ENCODE results near the gene NLRP11. TPM values are rescaled to one million over a fixed set of nuclear protein-coding genes. Genes with fewer than 3 reads are reported as not detected.
A peak's percentile ranks its signal among the peaks of the same experiment; 100 is the strongest.

NLRP11 gene
- 4.1 and 5.1 TPM in 2 replicates for total RNA-seq (2014; rRNA removed; shearing (Covaris generic))

- DNase-seq (ENCODE audit: low read depth) = no peak
Observed at GRCh38 chr19:55831846-55832245, at the start of gene NLRP11. Gene NLRP11 (minus strand): TSS chr19:55831999. CDS start chr19:55818174, 13,825 bp downstream.

- DNase-seq (ENCODE audit: low read depth) = no peak
Observed at GRCh38 chr19:55877211-55877610, 45.4 kb upstream of the NLRP11 start.

- no peak for DNase-seq (ENCODE audit: low read depth)
Observed at GRCh38 chr19:55870736-55871135, 38.9 kb upstream of the NLRP11 start.

GRCh38 chr19:55867101-55867500 is 35.3 kb upstream of the NLRP11 start:
- no peak for DNase-seq (ENCODE audit: low read depth)

DNA sequence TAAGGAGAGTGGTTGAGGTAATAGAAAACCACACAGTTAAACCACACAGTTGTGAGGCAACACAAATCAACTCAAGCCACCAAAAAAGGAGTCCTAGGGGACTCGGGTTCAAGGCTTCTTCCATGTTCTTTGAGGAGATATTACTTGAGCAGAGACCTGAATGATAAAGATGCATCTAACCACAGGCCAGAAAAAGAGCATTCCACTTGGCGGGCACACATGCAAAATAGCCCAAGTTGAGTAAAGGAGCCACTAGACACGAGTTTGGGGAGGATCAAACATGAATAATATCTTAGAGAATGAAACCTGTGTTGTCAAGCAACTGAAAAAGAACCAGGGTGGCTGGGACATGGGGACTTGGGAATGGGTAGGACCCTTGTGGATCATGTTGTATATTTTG is 34.7 kb upstream of the NLRP11 start:
- DNase-seq (ENCODE audit: low read depth) = no peak

- DNase-seq (ENCODE audit: low read depth) = no peak
Observed at GRCh38 chr19:55858969-55859368, 27.2 kb upstream of the NLRP11 start.

DNA sequence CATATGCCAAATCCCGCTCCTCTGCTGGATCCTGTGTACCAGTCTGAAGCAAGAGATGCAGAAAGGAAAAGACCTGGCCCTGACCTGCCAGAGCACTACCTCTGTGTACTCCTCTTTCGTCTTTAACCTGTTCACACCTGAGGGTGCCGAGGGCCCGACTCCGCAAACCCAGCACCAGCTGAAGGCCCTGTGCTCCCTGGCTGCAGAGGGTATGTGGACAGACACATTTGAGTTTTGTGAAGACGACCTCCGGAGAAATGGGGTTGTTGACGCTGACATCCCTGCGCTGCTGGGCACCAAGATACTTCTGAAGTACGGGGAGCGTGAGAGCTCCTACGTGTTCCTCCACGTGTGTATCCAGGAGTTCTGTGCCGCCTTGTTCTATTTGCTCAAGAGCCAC is 26.6 kb upstream of the NLRP11 start:
- DNase-seq (ENCODE audit: low read depth) = no peak

DNA sequence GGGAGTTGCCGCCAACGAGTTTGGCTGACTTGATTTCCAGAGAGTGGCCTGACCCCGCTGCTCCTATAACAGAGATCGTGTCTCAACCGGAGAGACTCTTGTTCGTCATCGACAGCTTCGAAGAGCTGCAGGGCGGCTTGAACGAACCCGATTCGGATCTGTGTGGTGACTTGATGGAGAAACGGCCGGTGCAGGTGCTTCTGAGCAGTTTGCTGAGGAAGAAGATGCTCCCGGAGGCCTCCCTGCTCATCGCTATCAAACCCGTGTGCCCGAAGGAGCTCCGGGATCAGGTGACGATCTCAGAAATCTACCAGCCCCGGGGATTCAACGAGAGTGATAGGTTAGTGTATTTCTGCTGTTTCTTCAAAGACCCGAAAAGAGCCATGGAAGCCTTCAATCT is 26.2 kb upstream of the NLRP11 start:
- DNase-seq (ENCODE audit: low read depth) = no peak

DNA sequence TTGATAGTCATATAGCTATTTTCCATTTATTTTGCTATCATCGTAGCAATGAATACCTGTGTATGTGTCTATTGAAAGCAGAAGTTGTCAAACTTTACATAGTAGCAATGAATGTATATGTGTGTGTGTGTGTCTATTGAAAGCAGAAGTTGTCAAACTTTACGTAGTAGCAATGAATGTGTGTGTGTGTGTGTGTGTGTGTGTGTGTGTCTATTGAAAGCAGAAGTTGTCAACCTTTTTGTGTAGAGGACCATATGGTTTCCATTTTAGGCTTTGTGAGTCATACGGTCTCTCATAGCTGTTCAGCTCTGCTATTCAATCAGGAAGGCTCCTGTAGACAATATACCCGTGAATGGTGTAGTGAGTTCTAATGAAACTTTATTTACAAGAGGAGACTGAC is 25.4 kb upstream of the NLRP11 start:
- DNase-seq (ENCODE audit: low read depth) = no peak

- DNase-seq (ENCODE audit: low read depth) = no peak
Observed at GRCh38 chr19:55855160-55855559, 23.4 kb upstream of the NLRP11 start.

DNA sequence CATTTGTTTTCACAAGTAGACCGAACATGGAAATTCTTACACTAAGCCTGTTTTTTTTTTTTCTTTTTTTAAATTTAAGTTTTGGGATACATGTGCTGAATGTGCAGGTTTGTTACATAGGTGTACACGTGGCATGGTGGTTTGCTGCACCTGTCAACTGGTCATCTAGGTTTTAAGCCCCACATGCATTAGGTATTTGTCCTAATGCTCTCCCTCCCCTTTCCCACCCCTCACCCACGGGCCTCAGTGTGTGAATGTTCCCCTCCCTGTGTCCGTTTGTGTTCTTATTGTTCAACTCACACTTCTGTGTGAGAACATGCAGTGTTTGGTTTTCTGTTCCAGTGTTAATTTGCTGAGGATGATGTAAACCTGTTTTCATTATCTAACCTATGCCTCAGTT is 7.1 kb upstream of the NLRP11 start:
- no peak for DNase-seq (ENCODE audit: low read depth)

- no peak for DNase-seq (ENCODE audit: low read depth)
Observed at GRCh38 chr19:55838251-55838650, 6.5 kb upstream of the NLRP11 start.

DNA sequence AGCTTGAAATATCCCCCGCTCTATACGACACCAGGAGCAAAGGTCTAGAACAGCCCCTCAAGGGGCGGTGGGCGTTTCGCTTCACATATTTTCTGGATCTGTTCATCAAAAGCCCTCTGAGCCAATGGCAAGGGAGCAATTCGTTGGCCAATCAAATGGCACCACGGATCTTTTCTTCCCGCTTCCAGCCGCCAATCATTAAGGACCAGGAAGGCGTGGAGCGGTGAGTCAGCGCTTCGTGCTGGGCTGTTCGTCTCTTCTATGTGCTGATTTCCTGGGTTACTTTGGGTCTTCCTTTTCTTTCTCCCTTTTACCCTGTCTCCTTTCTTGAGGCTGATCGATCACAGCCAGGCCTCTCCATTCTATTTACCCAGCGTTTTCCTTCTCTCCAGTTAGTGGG is 4.5 kb upstream of the NLRP11 start, which contains the start of gene NLRP4:
Gene NLRP4 (plus strand): TSS at position 201 of the 400 bp plus-strand sequence. CDS start 15,541 bp downstream, outside the sequence.
- peak; percentile 75 for DNase-seq (ENCODE audit: low read depth)

DNA sequence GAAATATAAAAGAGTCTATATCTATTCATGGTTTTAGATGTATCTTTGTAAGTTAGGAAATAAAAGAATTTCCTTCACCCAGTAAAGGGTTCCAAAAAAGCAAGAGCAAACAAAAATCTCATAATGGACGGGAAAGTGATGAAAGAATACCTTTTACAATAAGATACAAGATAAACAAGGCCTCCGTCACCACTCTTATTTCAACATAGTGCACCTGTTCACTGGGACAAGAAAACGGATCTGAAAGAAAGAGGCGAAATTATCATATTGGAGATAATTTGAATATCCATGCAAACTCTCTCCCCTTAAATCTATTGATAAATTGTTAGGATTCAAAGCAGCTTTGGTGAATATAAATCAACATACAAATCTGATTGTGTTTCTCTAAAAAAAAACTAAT is 877 bp upstream of the NLRP11 start:
- DNase-seq (ENCODE audit: low read depth) = no peak

DNA sequence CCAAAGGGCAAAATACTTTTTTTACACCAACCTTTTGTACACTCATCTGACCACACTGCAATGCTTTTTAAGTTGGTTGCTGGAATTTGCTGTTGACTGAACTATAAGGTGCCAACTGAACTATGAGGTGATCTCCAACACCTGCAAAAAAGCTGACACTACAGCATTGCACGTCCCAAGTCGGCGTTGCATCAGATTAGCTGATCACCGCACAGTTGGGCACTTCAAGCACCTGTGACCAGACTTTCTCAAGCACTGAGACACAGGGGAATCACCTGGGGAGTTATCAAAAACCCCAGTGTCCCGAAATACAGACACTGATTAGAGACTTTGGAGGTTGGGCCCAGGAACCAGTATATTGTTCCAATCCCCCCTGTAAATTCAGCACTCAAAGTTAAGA is 1.1 kb downstream of the NLRP11 start:
- DNase-seq (ENCODE audit: low read depth) = no peak

GRCh38 chr19:55820037-55820436 is 11.8 kb downstream of the NLRP11 start:
- DNase-seq (ENCODE audit: low read depth) = no peak

GRCh38 chr19:55813906-55814305 is 17.9 kb downstream of the NLRP11 start:
- DNase-seq (ENCODE audit: low read depth) = no peak

GRCh38 chr19:55812449-55812848 is 19.4 kb downstream of the NLRP11 start:
- DNase-seq (ENCODE audit: low read depth) = no peak

GRCh38 chr19:55811340-55811739 is 20.5 kb downstream of the NLRP11 start:
- no peak for DNase-seq (ENCODE audit: low read depth)

DNA sequence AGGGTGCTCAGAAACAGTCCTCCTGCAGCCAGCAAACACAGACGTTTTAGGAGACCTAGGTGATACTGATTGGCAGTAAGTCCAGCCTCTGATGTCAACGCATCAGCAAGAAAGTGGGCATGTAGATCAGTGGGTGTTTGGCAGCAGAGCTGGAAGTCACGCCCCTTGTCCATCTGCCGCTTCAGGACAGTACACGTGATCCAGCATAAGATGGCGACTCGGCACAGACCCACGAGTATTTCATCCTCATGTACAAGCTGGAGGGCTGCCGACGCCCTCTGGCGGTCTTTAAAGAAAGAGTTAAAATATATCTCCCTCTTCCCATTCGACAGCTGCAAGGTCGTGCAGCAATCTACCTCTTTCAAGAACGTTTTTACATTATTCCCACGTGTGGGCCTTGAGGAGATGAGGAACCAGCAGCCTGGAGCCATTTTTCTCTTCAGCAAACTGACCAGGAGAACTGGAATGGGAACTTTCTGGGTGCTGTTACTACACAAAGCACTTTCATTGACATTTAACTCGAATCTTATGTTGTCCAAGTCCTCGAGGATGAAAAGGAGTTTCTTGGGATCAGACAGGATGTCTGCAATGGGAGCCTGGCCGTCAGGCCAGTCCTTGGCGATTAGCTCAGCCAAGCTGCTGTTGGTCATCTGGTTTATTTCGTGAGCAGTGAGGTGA is 22.3 kb downstream of the NLRP11 start:
- peak; percentile 97 for DNase-seq (ENCODE audit: low read depth)

DNA sequence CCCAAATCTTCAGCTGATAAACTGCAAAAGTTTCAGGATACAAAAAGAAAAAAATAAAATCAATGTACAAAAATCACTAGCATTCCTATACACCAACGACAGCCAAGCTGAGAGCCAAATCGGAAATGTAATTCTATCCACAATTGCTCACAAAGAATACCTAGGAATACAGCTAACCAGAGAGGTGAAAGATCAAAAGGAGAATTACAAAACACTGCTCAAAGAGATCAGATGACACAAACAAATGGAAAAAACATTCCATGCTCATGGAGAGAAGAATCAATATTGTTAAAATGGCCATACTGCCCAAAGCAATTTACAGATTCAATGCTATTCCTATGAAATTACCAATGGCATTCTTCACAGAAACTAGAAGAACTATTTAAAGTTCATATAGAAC is 29.5 kb downstream of the NLRP11 start:
- DNase-seq (ENCODE audit: low read depth) = no peak

- no peak for DNase-seq (ENCODE audit: low read depth)
Observed at GRCh38 chr19:55801416-55801815, 30.4 kb downstream of the NLRP11 start.

GRCh38 chr19:55795021-55795420 is 36.8 kb downstream of the NLRP11 start:
- DNase-seq (ENCODE audit: low read depth) = no peak

DNA sequence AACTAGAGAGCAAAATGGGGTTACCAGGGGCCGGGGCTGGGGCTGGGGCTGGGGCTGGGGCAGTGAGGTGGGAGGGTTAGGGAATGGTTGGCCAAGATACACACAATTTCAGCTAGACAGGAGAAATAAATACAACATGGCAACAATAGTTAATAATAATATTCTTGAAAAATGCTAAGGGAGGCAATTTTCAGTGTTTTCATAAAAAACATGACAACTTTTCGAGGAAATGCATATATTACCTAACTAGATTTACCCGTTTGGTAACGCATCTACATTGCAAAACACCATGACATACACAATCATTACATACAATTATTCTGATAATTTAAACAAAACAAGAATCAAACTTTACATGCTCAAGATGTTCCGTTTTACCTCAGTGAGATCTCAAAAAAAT is 50.7 kb downstream of the NLRP11 start:
- no peak for DNase-seq (ENCODE audit: low read depth)

Measured in Daoy (cell line).